Mesodermal cell (in vitro differentiated cells): Measurements from ENCODE around the gene USF1.
"Not testable (repeated sequence)": the region's sequence is repeated elsewhere in the genome, so short reads cannot be mapped to it uniquely, and the experiment has no call there.

Experiments used
- H3K27ac ChIP-seq: 2 replicates; pipeline ENCODE4 v1.7.0; 2013; ENCODE audit warnings: mild to moderate bottlenecking, low read depth, low read length, moderate library complexity; ENCODE audit not compliant: severe bottlenecking
- H3K36me3 ChIP-seq: 2 replicates; pipeline ENCODE4 v1.7.1; 2013; ENCODE audit warnings: mild to moderate bottlenecking, low read length, moderate library complexity; ENCODE audit not compliant: control insufficient read depth, insufficient read depth
- H3K4me1 ChIP-seq: one replicate; pipeline ENCODE4 v1.7.1; 2013; ENCODE audit warnings: mild to moderate bottlenecking, low read length; ENCODE audit not compliant: insufficient read depth, control insufficient read depth, poor library complexity, severe bottlenecking
- H3K4me3 ChIP-seq: 2 replicates; pipeline ENCODE4 v1.7.0; 2013; ENCODE audit warnings: low read length, control low read depth, mild to moderate bottlenecking; ENCODE audit not compliant: insufficient read depth, poor library complexity, severe bottlenecking; ENCODE audit errors: extremely low read depth
- H3K9me3 ChIP-seq: 2 replicates; pipeline ENCODE4 v1.7.1; 2013; ENCODE audit warnings: mild to moderate bottlenecking, low read length, moderate library complexity; ENCODE audit not compliant: control insufficient read depth
- WGBS, 2 experiments: methylation state at CpG; one replicate each; pipeline ENCODE4 v1.1.5; 2013; ENCODE audit warnings: missing lambda C conversion rate in 2 of 2; ENCODE audit not compliant: insufficient coverage in 2 of 2; 5-methylcytosine and 5-hydroxymethylcytosine counted together

Gene USF1

DNA sequence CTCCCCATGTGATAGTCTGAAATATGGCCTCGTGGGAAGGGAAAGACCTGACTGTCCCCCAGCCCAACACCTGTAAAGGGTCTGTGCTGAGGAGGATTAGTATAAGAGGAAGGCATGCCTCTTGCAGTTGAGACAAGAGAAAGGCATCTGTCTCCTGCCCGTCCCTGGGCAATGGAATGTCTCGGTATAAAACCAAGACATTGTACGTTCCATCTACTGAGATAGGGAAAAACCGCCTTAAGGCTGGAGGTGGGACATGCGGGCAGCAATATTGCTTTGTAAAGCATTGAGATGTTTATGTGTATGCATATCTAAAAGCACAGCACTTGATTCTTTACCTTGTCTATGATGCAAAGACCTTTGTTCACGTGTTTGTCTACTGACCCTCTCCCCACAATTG is 28.6 kb downstream of the USF1 start:
- peaks cover 20% of the 10 kb centered on the region for H3K4me1 ChIP-seq
- WGBS, 2 experiments = 66 to 80% methylated on average over 2 to 3 of the region's 7 CpGs
- H3K4me3 ChIP-seq, H3K27ac ChIP-seq, H3K36me3 ChIP-seq, H3K9me3 ChIP-seq: not testable (repeated sequence)

DNA sequence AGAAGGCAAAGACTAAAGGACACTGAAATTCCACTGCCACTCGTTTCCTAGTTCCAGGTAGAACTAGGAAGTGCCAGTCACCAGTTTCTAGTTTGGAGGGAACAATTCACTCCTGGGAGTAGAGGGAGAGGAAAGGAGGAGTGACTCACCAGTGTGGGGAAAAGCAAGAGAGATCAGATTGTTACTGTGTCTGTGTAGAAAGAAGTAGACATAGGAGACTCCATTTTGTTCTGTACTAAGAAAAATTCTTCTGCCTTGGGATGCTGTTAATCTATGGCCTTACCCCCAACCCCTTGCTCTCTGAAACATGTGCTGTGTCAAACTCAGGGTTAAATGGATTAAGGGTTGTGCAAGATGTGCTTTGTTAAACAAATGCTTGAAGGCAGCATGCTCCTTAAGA is 29.1 kb downstream of the USF1 start:
- peaks cover 20% of the 10 kb centered on the region for H3K4me1 ChIP-seq
- H3K4me3 ChIP-seq, H3K36me3 ChIP-seq, H3K9me3 ChIP-seq, H3K27ac ChIP-seq: not testable (repeated sequence)
- WGBS, 2 experiments = 82 to 91% methylated on average over 1 of the region's 1 CpG

DNA sequence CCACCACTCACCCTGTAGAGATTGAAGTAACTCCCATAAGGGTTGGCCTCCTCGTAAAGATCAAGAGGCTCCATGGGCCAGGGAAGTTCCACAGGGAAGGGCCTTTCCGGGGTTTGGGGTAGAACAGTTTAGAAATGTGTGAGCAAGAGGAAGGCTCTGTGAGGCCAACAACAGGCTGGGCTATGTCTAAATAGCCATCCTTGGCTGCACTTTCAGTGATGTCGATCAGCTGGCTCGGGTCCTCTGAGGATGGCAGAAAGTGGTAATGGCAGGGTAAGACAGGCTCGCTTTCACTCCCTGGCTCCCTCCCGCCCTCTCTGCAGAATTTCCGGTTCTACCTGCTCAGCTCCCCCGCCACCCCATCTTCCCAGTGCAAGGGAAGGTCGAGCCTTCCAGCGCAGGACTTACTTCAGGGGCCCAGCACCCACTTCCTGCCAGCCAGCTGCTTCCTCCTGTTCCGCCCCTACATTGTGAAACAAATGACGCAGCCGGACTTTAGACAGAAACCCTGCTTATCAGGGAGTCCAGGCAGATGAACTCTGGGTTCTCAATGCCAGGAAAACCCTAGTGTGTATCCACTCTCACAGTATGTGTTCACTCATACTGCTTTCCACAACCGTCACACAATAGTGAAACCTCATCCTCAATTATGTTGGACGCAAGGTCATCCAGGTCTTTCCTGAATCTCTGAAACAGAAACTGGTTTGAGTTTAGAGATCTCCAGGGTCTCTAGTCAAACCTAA is 32.1 kb downstream of the USF1 start:
- Histone ChIP-seq H3K27ac (peak overlapping the region; percentile 80), H3K9me3 (no peaks in the 10 kb centered on the region), H3K4me1 (peaks cover 21% of the 10 kb centered on the region), H3K36me3 (peaks cover 3% of the 10 kb centered on the region), H3K4me3 (no peak overlapping the region)
- 80 to 86% methylated on average over 11 to 12 of the region's 15 CpGs for WGBS, 2 experiments

DNA sequence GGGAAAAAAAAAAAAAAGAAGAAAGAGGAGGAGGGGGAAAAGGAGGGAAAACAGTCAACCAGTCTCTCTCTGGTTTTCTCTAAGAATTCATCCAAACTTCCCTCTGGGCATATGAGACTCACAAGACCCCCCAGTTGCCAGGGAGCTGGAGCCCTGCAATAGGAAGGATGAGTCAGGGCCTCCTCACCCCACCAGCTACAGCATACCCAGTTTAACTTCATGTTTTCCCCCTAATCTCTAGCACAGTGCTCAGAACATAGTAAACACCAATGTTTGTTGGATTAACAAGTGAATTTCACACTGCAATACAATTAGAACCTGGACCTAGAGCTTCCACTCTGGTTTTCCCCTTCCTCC is 32.7 kb downstream of the USF1 start:
- peak overlapping the region; percentile 80 for H3K27ac ChIP-seq

DNA sequence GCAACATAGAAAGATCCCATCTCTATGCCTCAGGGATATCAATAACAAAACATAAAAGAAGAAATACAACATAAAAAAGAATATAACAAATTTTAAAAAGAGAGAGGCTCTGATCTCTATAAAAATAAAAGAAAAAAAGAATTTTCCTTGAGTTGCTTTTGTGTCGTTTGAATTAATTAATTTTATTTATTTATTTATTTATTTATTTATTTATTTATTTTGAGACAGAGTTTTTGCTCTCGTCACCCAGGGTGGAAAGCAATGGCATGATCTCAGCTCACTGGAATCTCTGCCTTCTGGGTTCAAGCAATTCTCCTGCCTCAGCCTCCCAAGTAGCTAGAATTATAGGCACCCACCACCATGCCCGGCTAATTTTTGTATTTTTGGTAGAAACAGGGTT is 33.4 kb downstream of the USF1 start:
- WGBS, 2 experiments = no CpG with 5 or more reads among the region's 3 CpGs
- Histone ChIP-seq H3K9me3 (no peaks in the 10 kb centered on the region), H3K27ac (peak overlapping the region; percentile 80)

More for the DNA sequence above, 32.7 kb downstream of the USF1 start:
- H3K9me3 ChIP-seq = no peaks in the 10 kb centered on the region
- peaks cover 3% of the 10 kb centered on the region for H3K36me3 ChIP-seq
- H3K4me3 ChIP-seq = no peak overlapping the region
- peaks cover 24% of the 10 kb centered on the region for H3K4me1 ChIP-seq

DNA sequence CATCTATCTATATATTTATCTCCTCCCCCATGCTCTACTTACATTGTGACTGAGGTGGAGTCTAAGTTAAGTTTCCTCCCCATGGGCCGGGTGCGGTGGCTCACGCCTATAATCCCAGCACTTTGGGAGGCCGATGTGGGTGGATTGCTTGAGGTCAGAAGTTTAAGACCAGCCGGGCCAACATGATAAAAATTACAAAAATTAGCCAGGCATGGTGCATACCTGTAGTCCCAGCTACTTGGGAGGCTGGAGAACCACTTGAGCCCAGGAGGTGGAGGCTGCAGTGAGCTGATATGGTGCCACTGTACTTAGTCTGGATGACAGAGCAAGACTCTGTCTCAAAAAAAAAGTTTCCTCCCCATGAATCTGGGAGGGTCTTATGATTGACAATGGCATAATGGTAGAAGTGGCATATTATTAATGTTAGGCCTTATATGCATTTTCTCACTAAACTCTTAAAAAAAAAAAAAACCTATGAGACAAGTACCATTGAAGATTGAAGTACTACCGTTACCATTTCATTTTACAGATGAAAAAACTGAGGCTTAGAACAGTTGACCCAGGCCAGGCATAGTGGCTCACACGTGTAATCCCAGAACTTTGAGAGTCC is 36.1 kb downstream of the USF1 start:
- Histone ChIP-seq H3K27ac (no peak overlapping the region), H3K36me3 (peaks cover 3% of the 10 kb centered on the region), H3K4me3 (no peak overlapping the region), H3K9me3 (no peaks in the 10 kb centered on the region), H3K4me1 (peaks cover 24% of the 10 kb centered on the region)
- WGBS, 2 experiments = 89 to 97% methylated on average over 2 to 6 of the region's 7 CpGs

More for the DNA sequence above, 33.4 kb downstream of the USF1 start:
- Histone ChIP-seq H3K4me1 (peaks cover 24% of the 10 kb centered on the region), H3K36me3 (peaks cover 3% of the 10 kb centered on the region), H3K4me3 (no peak overlapping the region)

DNA sequence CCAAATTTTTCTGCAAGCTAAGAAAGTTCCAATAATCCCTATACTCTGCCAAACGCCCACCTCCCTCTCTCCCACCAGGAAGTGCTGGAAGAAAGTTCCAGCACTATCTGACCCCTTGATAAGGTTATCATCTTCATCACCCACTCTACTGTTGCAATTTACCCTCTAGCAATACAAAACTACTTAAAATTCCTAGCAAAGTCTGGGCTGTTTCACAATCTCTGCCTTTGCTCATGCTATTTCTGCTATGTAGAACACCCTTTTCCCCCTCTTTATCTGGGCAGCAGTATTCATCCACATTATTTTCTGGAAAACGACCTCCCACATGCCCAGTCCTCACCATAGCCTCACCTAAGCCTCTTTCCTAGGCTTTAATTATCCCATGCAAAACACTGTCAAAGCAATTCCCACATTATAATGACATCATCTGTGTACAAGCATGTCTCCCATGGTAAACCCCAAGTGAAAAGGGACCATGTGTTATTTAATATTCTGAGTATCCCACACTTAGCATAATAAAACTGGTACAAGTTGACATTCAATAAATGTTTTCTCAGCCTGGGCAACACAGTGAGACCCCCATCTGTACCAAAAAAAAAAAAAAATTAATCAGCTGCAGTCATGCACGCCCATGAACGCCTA is 36.8 kb downstream of the USF1 start:
- peaks cover 3% of the 10 kb centered on the region for H3K36me3 ChIP-seq
- WGBS, 2 experiments = 70 to 75% methylated on average over 2 of the region's 4 CpGs
- H3K27ac ChIP-seq = peak overlapping the region; percentile 54

DNA sequence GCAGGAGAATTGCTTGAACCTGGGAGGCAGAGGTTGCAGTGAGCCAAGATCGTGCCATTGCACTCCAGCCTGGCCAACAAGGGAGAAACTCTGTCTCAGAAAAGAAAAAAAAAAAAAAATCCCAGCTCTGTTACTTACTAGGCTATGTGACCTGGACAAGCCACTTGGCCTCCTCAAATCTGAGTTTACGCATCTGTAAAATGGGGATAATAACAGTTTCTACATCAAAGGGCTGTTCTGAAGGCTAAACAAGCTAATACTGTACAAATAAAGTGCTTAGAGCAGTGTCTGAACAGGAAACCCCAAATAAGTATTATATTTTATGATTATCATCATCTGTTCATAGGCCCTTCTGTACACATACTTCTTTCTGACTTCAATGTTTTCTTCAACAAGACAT is 38.4 kb downstream of the USF1 start:
- no peak overlapping the region for H3K27ac ChIP-seq
- H3K4me1 ChIP-seq = peaks cover 12% of the 10 kb centered on the region
- 100% methylated on average over 1 of the region's 2 CpGs for WGBS, 2 experiments
- peaks cover 3% of the 10 kb centered on the region for H3K36me3 ChIP-seq
- no peak overlapping the region for H3K4me3 ChIP-seq
- H3K9me3 ChIP-seq = no peaks in the 10 kb centered on the region

More for the DNA sequence above, 36.8 kb downstream of the USF1 start:
- no peak overlapping the region for H3K4me3 ChIP-seq
- H3K4me1 ChIP-seq = peaks cover 19% of the 10 kb centered on the region
- H3K9me3 ChIP-seq = no peaks in the 10 kb centered on the region

DNA sequence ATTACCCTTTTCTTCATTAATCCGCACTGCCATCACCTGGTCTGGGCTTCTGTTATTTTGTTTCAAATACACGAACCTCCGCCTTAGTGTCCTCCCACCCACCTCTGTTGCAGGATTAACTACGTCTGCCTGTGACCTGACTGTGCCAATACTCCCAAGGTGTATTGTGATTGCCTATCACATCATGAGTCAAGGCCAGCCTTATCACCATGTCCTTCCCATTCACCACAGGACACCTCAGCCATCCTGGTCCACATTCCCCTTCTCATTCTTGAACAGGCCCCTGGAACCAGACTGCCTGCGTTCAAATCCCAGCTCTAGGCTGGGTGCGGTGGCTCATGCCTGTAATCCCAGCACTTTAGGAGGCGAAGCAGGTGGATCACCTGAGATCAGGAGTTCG is 39.2 kb downstream of the USF1 start:
- 90 to 94% methylated on average over 5 to 7 of the region's 8 CpGs for WGBS, 2 experiments
- H3K9me3 ChIP-seq = no peaks in the 10 kb centered on the region
- H3K4me1 ChIP-seq = peaks cover 12% of the 10 kb centered on the region
- H3K27ac ChIP-seq = no peak overlapping the region
- H3K36me3 ChIP-seq = peaks cover 3% of the 10 kb centered on the region
- H3K4me3 ChIP-seq = no peak overlapping the region

DNA sequence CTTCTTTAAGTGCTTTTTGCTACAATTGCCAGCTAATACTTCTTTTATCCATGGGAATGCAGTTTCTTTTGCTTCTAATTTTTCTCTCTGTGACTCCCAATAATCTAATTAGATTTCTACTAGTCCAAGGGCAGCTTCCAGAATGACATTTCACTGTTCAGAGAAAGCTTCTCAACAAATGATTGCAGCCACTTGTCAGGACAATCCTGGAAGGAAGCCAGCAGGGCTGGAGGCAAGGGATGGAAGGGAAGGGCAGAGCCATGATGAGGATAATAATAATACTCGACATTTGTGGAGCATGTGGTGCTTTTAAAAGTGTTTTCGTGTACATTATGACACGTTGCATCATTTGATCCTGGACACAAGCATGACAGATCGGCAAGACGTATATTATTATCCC is 44.3 kb downstream of the USF1 start:
- 92 to 95% methylated on average over 5 of the region's 5 CpGs for WGBS, 2 experiments
- H3K4me3 ChIP-seq = no peak overlapping the region

More for the DNA sequence above, 44.3 kb downstream of the USF1 start:
- Histone ChIP-seq H3K4me1 (peaks cover 19% of the 10 kb centered on the region), H3K9me3 (no peaks in the 10 kb centered on the region), H3K36me3 (peaks cover 36% of the 10 kb centered on the region), H3K27ac (no peak overlapping the region)
